GM12878 (cell line): Measurements from ENCODE around the gene ANP32A. TPM values are rescaled to one million over a fixed set of nuclear protein-coding genes. Genes with fewer than 3 reads are reported as not detected.
A peak's percentile ranks its signal among the peaks of the same experiment; 100 is the strongest.

ENCODE experiments used
- ATAC-seq: fragments of 200-7000 bp; cut with Tn5 transposase; 3 replicates; pipeline ENCODE4 v1.9.1; 2020; ENCODE audit warnings: mild to moderate bottlenecking, moderate library complexity
- BruUV-seq: library from RNA; stranded (reverse); fragments of 400-500 nt; replicated peaks from 2 replicates; lab custom pipeline; 2021; lab: Mats Ljungman, UMichigan
- CTCF ChIA-PET: fragments of 300-600 bp; sonication (Branson Sonifier 250); formaldehyde crosslinking; extraction: SDS; loops from one replicate; lab custom pipeline; 2021; ENCODE audit warnings: inconsistent platforms; lab: Yijun Ruan, JAX
- POLR2A ChIA-PET: fragments of 350-600 bp; formaldehyde crosslinking; extraction: SDS; loops from one replicate; lab custom pipeline; 2021; ENCODE audit warnings: inconsistent platforms; lab: Charles Lee
- RAD21 ChIA-PET: fragments of 300-600 bp; sonication (Branson Sonifier 250); formaldehyde crosslinking; loops from one replicate; lab custom pipeline; 2023; ENCODE audit warnings: antibody characterized with exemption; ENCODE audit not compliant: unreplicated experiment; lab: Charles Lee
- SMC1A ChIA-PET: fragments of 300-600 bp; sonication (Branson Sonifier 250); formaldehyde crosslinking; loops from one replicate; lab custom pipeline; 2023; ENCODE audit not compliant: unreplicated experiment, uncharacterized antibody; lab: Charles Lee
- DNase-seq: peaks from one replicate; pipeline ENCODE4 v3.0.0-alpha.2; 2011; ENCODE audit warnings: low read depth, low spot score
- FAIRE-seq: peaks from 3 replicates; lab custom pipeline; 2011; peaks lifted over from hg19 to GRCh38; lab: Jason Lieb, UNC
- H2AFZ ChIP-seq: 2 replicates; pipeline ENCODE4 v1.6.0; 2011; ENCODE audit warnings: low read depth, low read length, control low read depth; ENCODE audit not compliant: control insufficient read depth
- H3K27ac ChIP-seq: 2 replicates; pipeline ENCODE4 v1.5.1; 2011; ENCODE audit warnings: control low read depth; ENCODE audit not compliant: control insufficient read depth, insufficient read depth
- H3K27me3 ChIP-seq, 2 experiments: replicated peaks in 1 of 2; 2 replicates each; pipeline versions ENCODE4 v1.6.0 to v1.6.1; 2011; ENCODE audit warnings: low read length in 1 of 2; ENCODE audit not compliant: control insufficient read depth in 2 of 2, insufficient read depth in 2 of 2
- H3K36me3 ChIP-seq, 2 experiments: 2 replicates each; pipeline ENCODE4 v1.5.1; 2011; ENCODE audit warnings: low read length in 1 of 2; ENCODE audit not compliant: control insufficient read depth in 2 of 2, insufficient read depth in 2 of 2
- H3K4me1 ChIP-seq: 2 replicates; pipeline ENCODE4 v1.6.1; 2011; ENCODE audit warnings: mild to moderate bottlenecking, low read length, moderate library complexity, mixed read lengths; ENCODE audit not compliant: control insufficient read depth, insufficient read depth
- H3K4me2 ChIP-seq: 2 replicates; pipeline ENCODE4 v1.6.0; 2011; ENCODE audit warnings: control low read depth; ENCODE audit not compliant: control insufficient read depth, insufficient read depth
- H3K4me3 ChIP-seq: fragments of 200-600 bp; sonication (generic); 2 replicates; pipeline ENCODE4 v1.5.1; 2016
- H3K79me2 ChIP-seq: 2 replicates; pipeline ENCODE4 v1.6.0; 2011; ENCODE audit warnings: low read length; ENCODE audit not compliant: control insufficient read depth, insufficient read depth
- H3K9ac ChIP-seq: 2 replicates; pipeline ENCODE4 v1.8.0; 2011; ENCODE audit warnings: low read length, control low read depth, mixed read lengths; ENCODE audit not compliant: control insufficient read depth, insufficient read depth
- H3K9me3 ChIP-seq: replicated peaks from 3 replicates; pipeline ENCODE4 v1.5.1; 2011; ENCODE audit warnings: mild to moderate bottlenecking, low read length; ENCODE audit not compliant: control insufficient read depth, insufficient read depth
- H4K20me1 ChIP-seq: 2 replicates; pipeline ENCODE4 v1.6.0; 2011; ENCODE audit not compliant: control insufficient read depth, insufficient read depth
- BACH1 ChIP-seq: fragments of 450-650 bp; IDR thresholded peaks from 2 replicates; pipeline ENCODE4 v1.6.1; 2017; ENCODE audit warnings: mild to moderate bottlenecking, borderline replicate concordance
- BCLAF1 ChIP-seq: fragments of 450-650 bp; IDR thresholded peaks from 2 replicates; pipeline ENCODE4 v1.6.1; 2017; ENCODE audit warnings: antibody characterized with exemption, mild to moderate bottlenecking, moderate library complexity
- ETV6 ChIP-seq, 2 experiments: fragments of 450-650 bp in 1 of 2; IDR thresholded peaks in 1 of 2; conservative IDR thresholded peaks in 1 of 2; 2 replicates each; pipeline ENCODE4 v1.6.1; 2014; ENCODE audit warnings: antibody characterized with exemption in 1 of 2, borderline replicate concordance in 1 of 2, low read depth in 1 of 2, mild to moderate bottlenecking in 1 of 2, moderate library complexity in 1 of 2
- GABPA ChIP-seq: IDR thresholded peaks from 2 replicates; pipeline ENCODE4 v1.6.1; 2014; ENCODE audit warnings: antibody characterized with exemption, low read depth, mild to moderate bottlenecking, inconsistent platforms
- HCFC1 ChIP-seq: fragments of 150-350 bp; IDR thresholded peaks from 2 replicates; pipeline ENCODE4 v1.6.1; 2014; ENCODE audit warnings: low read length
- IKZF1 ChIP-seq: fragments of 450-650 bp; conservative IDR thresholded peaks from 2 replicates; pipeline ENCODE4 v1.6.1; 2017; ENCODE audit warnings: antibody characterized with exemption, mild to moderate bottlenecking
- IKZF2 ChIP-seq, 2 experiments: fragments of 450-650 bp; IDR thresholded peaks; 2 replicates each; pipeline ENCODE4 v1.6.1; 2017; ENCODE audit warnings: mild to moderate bottlenecking in 2 of 2, moderate library complexity in 2 of 2
- IRF3 ChIP-seq: fragments of 450-650 bp; IDR thresholded peaks from 2 replicates; pipeline ENCODE4 v1.6.1; 2014; ENCODE audit warnings: mild to moderate bottlenecking
- IRF4 ChIP-seq: IDR thresholded peaks from 2 replicates; pipeline ENCODE4 v1.6.1; 2011; ENCODE audit warnings: low read depth, low read length
- JUND ChIP-seq: IDR thresholded peaks from 2 replicates; pipeline ENCODE4 v1.6.1; 2012; ENCODE audit warnings: low read depth, mild to moderate bottlenecking, low read length, improper control_type of control experiment, moderate library complexity
- MTA2 ChIP-seq: fragments of 450-650 bp; IDR thresholded peaks from 2 replicates; pipeline ENCODE4 v1.6.1; 2016; ENCODE audit warnings: low read depth, mild to moderate bottlenecking, moderate library complexity
- SIN3A ChIP-seq: IDR thresholded peaks from 2 replicates; pipeline ENCODE4 v1.6.1; 2012; ENCODE audit warnings: low read depth, low read length, improper control_type of control experiment
- SUZ12 ChIP-seq: fragments of 200-600 bp; sonication (generic); IDR thresholded peaks from one replicate; pipeline ENCODE4 v1.6.1; 2018; ENCODE audit warnings: antibody characterized with exemption, mild to moderate bottlenecking; ENCODE audit not compliant: unreplicated experiment
- TCF7 ChIP-seq: IDR thresholded peaks from 2 replicates; pipeline ENCODE4 v1.6.1; 2014; ENCODE audit warnings: antibody characterized with exemption, borderline replicate concordance
- YBX1 ChIP-seq: fragments of 450-650 bp; IDR thresholded peaks from 2 replicates; pipeline ENCODE4 v1.6.1; 2016; ENCODE audit warnings: antibody characterized with exemption
- ZNF274 ChIP-seq: IDR thresholded peaks from one replicate; pipeline ENCODE4 v1.8.0; 2011; ENCODE audit not compliant: insufficient read length, insufficient read depth
- ZZZ3 ChIP-seq: IDR thresholded peaks from 2 replicates; pipeline ENCODE4 v1.6.1; 2011; ENCODE audit warnings: low read depth; ENCODE audit not compliant: control insufficient read depth, insufficient read length
- WGBS: methylation state at CpG from one replicate; pipeline ENCODE4 v1.1.6; 2016; ENCODE audit warnings: low lambda C conversion rate; ENCODE audit not compliant: insufficient replicate concordance, insufficient coverage; ENCODE audit errors: missing lambda C conversion rate; 5-methylcytosine and 5-hydroxymethylcytosine counted together
- in situ Hi-C: fragments of 300-500 bp; cut with MboI; formaldehyde crosslinking; loops from 9 replicates; pipeline ENCODE4 v1.14.3; 2018; ENCODE audit warnings: mixed read lengths
- intact Hi-C: fragments of 100-400 bp; cut with micrococcal nuclease; formaldehyde crosslinking; loops from one replicate; pipeline ENCODE4 v1.14.2; 2022; ENCODE audit not compliant: unreplicated experiment
- polyA plus RNA-seq, 11 experiments: library from polyadenylated mRNA; depleted of rRNA in 4 of 11; unstranded in 6 of 11; stranded (reverse) in 5 of 11; fragments of >200 nt; fragmentation: Nextera tagmentation in 4 of 11; fragmentation: Illumina TruSeq in 1 of 11; extraction: Ambion mirVana in 4 of 11; extraction: Trizol in 1 of 11; gene quantifications; 1 replicate in 1 of 11; 2 replicates in 10 of 11; pipeline versions ENCODE4 v1.2.1 to v1.2.3, GENCODE V29; 2011 to 2016; ENCODE audit warnings: inconsistent platforms in 2 of 11, missing spikeins in 2 of 11, low read depth in 1 of 11
- total RNA-seq, 4 experiments: library from RNA; depleted of rRNA in 3 of 4; stranded (reverse); fragments of >200 nt in 3 of 4; fragmentation: Illumina TruSeq in 1 of 4; extraction: Trizol in 1 of 4; gene quantifications; 2 replicates each; pipeline versions ENCODE4 v1.2.1 to v1.2.3, GENCODE V29; 2013 to 2021
- TF ChIP-seq, protein P1 (sequence below): fragments of 450-650 bp; IDR thresholded peaks from 2 replicates; pipeline ENCODE4 v1.6.1; 2017; ENCODE audit warnings: low read depth, mild to moderate bottlenecking, moderate library complexity
- TF ChIP-seq, protein P2 (sequence below): IDR thresholded peaks from 2 replicates; pipeline ENCODE4 v1.6.1; 2011; ENCODE audit warnings: borderline replicate concordance, low read depth, mild to moderate bottlenecking, moderate library complexity, mixed read lengths, low read length; ENCODE audit not compliant: insufficient read depth; ENCODE audit errors: extremely low read length

The ANP32A gene
- total and polyA plus RNA-seq, 10 of the 15 experiments (the other 5 are each of a cell fraction or from before 2014, with no cell fraction given): 29.6 to 666 (median 234) TPM

GRCh38 chr15:68789534-68790241, 31.0 kb downstream of the ANP32A start:
- Histone ChIP-seq H3K27me3 (no peaks in the 10 kb centered on the region), H4K20me1 (peaks cover 9% of the 10 kb centered on the region; the same call in 1 of the 2 replicates), H3K9ac (no peak overlapping the region), H3K4me1 (peaks cover 53% of the 10 kb centered on the region), H3K4me3 (no peak overlapping the region), H3K36me3 (peaks cover 20 to 28% of the 10 kb centered on the region in 2 experiments), H3K4me2 (no peak overlapping the region), H2AFZ (no peak overlapping the region), H3K79me2 (peaks cover 71% of the 10 kb centered on the region), H3K9me3 (no peaks in the 10 kb centered on the region), H3K27ac (peak overlapping the region; percentile 81)
- FAIRE-seq: no peak
- in situ Hi-C loops: no loop called here
- SMC1A ChIA-PET: no interaction called here
- WGBS: 81% methylated on average over 7 of the region's 7 CpGs
- ATAC-seq: no peak
- POLR2A ChIA-PET: no interaction called here
- BruUV-seq: no TSS peak
- CTCF ChIA-PET: no interaction called here
- RAD21 ChIA-PET: no interaction called here
- intact Hi-C loops: no loop called here
- no peak for DNase-seq
- TF ChIP-seq TCF7: no peak
- no peak for TF ChIP-seq HCFC1
- TF ChIP-seq, protein P1, sequence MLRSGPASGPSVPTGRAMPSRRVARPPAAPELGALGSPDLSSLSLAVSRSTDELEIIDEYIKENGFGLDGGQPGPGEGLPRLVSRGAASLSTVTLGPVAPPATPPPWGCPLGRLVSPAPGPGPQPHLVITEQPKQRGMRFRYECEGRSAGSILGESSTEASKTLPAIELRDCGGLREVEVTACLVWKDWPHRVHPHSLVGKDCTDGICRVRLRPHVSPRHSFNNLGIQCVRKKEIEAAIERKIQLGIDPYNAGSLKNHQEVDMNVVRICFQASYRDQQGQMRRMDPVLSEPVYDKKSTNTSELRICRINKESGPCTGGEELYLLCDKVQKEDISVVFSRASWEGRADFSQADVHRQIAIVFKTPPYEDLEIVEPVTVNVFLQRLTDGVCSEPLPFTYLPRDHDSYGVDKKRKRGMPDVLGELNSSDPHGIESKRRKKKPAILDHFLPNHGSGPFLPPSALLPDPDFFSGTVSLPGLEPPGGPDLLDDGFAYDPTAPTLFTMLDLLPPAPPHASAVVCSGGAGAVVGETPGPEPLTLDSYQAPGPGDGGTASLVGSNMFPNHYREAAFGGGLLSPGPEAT: no peak
- TF ChIP-seq BCLAF1: no peak
- no peak for TF ChIP-seq YBX1
- TF ChIP-seq ZZZ3: no peak
- TF ChIP-seq, protein P2, sequence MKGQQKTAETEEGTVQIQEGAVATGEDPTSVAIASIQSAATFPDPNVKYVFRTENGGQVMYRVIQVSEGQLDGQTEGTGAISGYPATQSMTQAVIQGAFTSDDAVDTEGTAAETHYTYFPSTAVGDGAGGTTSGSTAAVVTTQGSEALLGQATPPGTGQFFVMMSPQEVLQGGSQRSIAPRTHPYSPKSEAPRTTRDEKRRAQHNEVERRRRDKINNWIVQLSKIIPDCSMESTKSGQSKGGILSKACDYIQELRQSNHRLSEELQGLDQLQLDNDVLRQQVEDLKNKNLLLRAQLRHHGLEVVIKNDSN: no peak
- no peak for TF ChIP-seq SUZ12
- no peak for TF ChIP-seq IRF3
- TF ChIP-seq MTA2: no peak
- TF ChIP-seq IKZF1: no peak
- TF ChIP-seq JUND: no peak
- no peak for TF ChIP-seq SIN3A
- TF ChIP-seq GABPA: no peak
- TF ChIP-seq BACH1: no peak
- no peak for TF ChIP-seq ZNF274
- TF ChIP-seq IKZF2 (IDR thresholded peaks at IDR 0.05): no peak
- TF ChIP-seq ETV6 (conservative IDR thresholded peaks at IDR 0.05 in 1 of 2, IDR thresholded peaks at IDR 0.05 in 1 of 2; ENCODE audit: borderline replicate concordance in 1 of 2, low read depth in 1 of 2): no peak
- TF ChIP-seq IRF4: no peak
